ENCODE measurements around the gene KIF21B. TPM values are rescaled to one million over a fixed set of nuclear protein-coding genes. Genes with fewer than 3 reads are reported as not detected.

Gene KIF21B
- total RNA-seq, 6 experiments from 2014 or later = 0.75 to 4.4 (median 1.4) TPM

DNA sequence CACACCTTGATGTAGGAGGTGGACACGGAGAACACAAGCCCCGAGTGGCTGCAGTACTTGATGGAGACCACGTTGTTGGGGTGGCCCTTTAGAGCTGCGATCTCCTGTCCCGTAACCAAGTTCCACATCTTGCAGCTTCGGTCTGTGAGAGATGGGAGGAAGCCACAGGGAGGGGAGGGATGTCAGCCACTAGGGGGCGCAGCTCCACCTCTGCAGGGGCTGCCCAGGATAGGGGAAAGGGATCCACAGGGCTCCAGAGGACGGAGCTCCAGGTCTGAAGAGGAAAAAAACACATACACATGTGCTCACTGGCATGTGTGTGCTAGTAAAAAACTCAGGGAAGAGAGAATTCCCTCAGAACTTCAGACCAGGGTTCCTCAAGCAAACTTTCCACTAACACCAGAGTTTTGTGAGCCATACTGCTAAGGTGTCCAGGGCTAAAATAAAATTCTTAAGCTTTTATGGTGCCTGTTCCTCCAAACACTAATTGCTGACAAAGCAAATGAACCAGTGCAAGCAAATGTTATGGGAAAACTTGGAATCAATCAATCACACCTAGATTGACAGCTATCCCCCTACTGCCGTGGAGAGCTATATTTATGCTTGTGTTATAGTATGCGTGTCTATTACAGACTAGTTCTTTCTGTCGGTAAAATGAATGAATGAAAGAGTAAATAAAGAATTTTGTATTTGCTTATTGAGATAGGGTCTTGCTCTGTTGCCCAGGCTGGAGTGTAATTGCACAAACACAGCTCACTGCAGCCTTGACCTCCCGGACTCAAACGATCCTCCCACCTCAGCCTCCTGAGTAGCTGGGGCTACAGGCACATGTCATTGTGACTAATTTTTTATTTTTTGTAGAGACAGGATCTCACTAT lies 43.7 kb downstream of the KIF21B start:
- peak; percentile 16 to 76 (median 58) for ATAC-seq
- no peaks in the 10 kb centered on the region for H3K27me3 ChIP-seq
- WGBS (ENCODE audit: insufficient coverage, low coverage, low lambda C conversion rate, missing lambda C conversion rate) = 82% methylated on average over 10 of the region's 13 CpGs
- intact Hi-C loops (cut with DNase I) = loop anchor here in 1 of 2 donors (10.0 kb wide), 1 partner anchor 135 kb away; the partner anchor contains the start of gene CACNA1S
- no peak overlapping the region for H3K4me3 ChIP-seq
- peaks cover 0 to 3% (median 0%) of the 10 kb centered on the region in 4 donors for H3K36me3 ChIP-seq
- H3K9me3 ChIP-seq = no peaks in the 10 kb centered on the region
- no peak overlapping the region for H3K27ac ChIP-seq
- DNase-seq = peak in 1 of 3 donors; percentile 36
- TF ChIP-seq POLR2A (IDR thresholded peaks at IDR 0.05) = no peak
- TF ChIP-seq, protein P1, sequence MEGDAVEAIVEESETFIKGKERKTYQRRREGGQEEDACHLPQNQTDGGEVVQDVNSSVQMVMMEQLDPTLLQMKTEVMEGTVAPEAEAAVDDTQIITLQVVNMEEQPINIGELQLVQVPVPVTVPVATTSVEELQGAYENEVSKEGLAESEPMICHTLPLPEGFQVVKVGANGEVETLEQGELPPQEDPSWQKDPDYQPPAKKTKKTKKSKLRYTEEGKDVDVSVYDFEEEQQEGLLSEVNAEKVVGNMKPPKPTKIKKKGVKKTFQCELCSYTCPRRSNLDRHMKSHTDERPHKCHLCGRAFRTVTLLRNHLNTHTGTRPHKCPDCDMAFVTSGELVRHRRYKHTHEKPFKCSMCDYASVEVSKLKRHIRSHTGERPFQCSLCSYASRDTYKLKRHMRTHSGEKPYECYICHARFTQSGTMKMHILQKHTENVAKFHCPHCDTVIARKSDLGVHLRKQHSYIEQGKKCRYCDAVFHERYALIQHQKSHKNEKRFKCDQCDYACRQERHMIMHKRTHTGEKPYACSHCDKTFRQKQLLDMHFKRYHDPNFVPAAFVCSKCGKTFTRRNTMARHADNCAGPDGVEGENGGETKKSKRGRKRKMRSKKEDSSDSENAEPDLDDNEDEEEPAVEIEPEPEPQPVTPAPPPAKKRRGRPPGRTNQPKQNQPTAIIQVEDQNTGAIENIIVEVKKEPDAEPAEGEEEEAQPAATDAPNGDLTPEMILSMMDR (IDR thresholded peaks at IDR 0.05) = peak; percentile 34 to 51 (median 42)
- H3K4me1 ChIP-seq = no peaks in the 10 kb centered on the region

DNA sequence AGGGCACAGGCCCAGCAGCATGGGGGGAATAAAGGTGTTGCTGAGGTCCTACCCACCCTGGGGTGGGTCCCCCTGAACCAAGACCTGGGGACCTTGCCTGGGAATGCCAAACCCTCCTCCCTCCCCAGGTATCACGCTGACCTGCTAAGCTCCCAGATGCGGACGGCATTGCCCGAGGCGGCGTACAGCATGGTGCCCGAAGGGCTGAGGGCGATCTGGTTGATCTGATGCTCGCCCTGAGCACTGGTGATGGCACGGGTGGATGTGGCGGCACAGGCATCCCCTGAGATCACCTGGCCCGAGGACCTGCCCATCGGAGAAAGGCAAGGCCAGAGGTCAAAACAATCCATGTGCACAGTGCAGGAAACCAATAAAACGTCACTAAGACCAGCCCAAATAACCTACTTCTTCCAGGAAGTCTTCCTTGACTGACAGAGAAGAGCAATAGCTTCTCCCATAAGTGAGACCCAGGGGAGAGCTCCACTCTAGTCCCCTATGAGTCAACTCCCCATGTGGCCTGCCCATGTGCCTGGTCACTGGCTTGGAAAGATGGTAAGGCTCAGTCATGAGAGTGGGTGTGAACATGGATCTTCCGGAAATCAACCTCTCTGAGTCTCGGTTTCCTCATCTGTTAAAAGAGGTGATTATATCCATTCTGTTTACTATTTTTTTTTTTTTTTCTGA lies 46.3 kb downstream of the KIF21B start:
- Histone ChIP-seq H3K9me3 (no peaks in the 10 kb centered on the region), H3K27me3 (no peaks in the 10 kb centered on the region), H3K4me3 (no peak overlapping the region), H3K27ac (no peak overlapping the region), H3K4me1 (no peaks in the 10 kb centered on the region), H3K36me3 (peaks cover 0 to 3% (median 0%) of the 10 kb centered on the region in 4 donors)
- DNase-seq = no peak
- 61% methylated on average over 3 of the region's 16 CpGs for WGBS (ENCODE audit: insufficient coverage, low coverage, low lambda C conversion rate, missing lambda C conversion rate)
- no peak for ATAC-seq
- intact Hi-C loops (cut with DNase I) = loop anchor here in 1 of 2 donors (10.0 kb wide), 1 partner anchor 138 kb away; the partner anchor contains the start of gene CACNA1S
- TF ChIP-seq, protein P1 (IDR thresholded peaks at IDR 0.05) = no peak
- TF ChIP-seq POLR2A (IDR thresholded peaks at IDR 0.05) = no peak

DNA sequence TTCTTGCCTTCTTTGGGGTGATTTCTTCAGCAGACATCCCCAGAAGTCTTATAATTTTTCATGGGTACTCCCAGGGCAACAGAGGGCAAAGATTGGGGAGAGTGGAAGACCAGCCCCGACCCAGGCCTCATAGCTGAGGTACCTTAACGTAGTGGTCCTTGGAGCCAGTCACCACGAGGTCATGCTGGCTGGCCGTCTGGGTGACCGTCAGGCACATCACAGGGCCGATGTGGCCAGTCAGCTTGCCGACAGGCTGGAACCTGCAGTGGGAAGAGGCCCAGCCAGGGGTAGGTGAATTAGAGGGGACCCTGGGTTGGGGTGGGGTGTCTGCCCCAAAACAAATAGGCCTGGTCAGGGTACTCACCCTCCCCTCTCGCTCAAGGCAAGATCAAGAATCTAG lies 46.9 kb downstream of the KIF21B start:
- no peaks in the 10 kb centered on the region for H3K9me3 ChIP-seq
- 86% methylated on average over 7 of the region's 8 CpGs for WGBS (ENCODE audit: insufficient coverage, low coverage, low lambda C conversion rate, missing lambda C conversion rate)
- H3K27me3 ChIP-seq = no peaks in the 10 kb centered on the region
- DNase-seq (no peak), ATAC-seq (no peak)
- H3K4me3 ChIP-seq = no peak overlapping the region
- H3K36me3 ChIP-seq = peaks cover 0 to 3% (median 0%) of the 10 kb centered on the region in 4 donors
- H3K27ac ChIP-seq = no peak overlapping the region
- TF ChIP-seq, protein P1 (IDR thresholded peaks at IDR 0.05) = no peak
- no peak for TF ChIP-seq POLR2A (IDR thresholded peaks at IDR 0.05)
- no peaks in the 10 kb centered on the region for H3K4me1 ChIP-seq
- intact Hi-C loops (cut with DNase I) = loop anchor here in 1 of 2 donors (10.0 kb wide), 1 partner anchor 138 kb away; the partner anchor contains the start of gene CACNA1S

DNA sequence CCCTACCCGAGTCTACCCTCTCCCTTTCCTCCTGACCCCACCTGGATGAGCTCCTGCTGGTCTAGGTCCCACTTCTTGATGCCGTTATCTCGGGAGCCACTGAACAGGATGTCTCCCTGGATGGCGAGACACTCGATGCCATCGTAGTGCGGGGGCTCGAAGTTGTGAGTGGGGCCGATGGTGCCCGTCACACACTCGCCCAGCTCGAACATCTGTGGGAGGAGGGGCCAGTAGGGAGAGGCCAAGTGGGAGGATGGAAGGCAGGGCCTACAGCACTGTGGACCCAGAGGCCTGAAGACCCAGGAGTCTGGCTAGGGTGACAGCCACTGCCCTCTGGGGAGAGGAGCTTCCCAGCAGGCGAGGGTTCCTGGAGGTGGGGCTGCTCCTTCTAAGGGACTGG lies 48.1 kb downstream of the KIF21B start:
- no peak for ATAC-seq
- DNase-seq = no peak
- no peaks in the 10 kb centered on the region for H3K27me3 ChIP-seq
- no peaks in the 10 kb centered on the region for H3K4me1 ChIP-seq
- intact Hi-C loops (cut with DNase I) = loop anchor here in 1 of 2 donors (10.0 kb wide), 1 partner anchor 139 kb away; the partner anchor contains the start of gene CACNA1S
- peaks cover 0 to 1% (median 0%) of the 10 kb centered on the region in 4 donors for H3K36me3 ChIP-seq
- WGBS (ENCODE audit: insufficient coverage, low coverage, low lambda C conversion rate, missing lambda C conversion rate) = 90% methylated on average over 3 of the region's 13 CpGs
- no peak overlapping the region for H3K4me3 ChIP-seq
- TF ChIP-seq, protein P1 (IDR thresholded peaks at IDR 0.05) = no peak
- no peak for TF ChIP-seq POLR2A (IDR thresholded peaks at IDR 0.05)
- no peaks in the 10 kb centered on the region for H3K9me3 ChIP-seq
- no peak overlapping the region for H3K27ac ChIP-seq

All from right lobe of liver (tissue), 6 donors.